GM12878 (cell line): Measurements from ENCODE around the gene CNTNAP5.

Experiments
- CTCF ChIP-seq, 3 experiments: IDR thresholded peaks in 2 of 3; conservative IDR thresholded peaks in 1 of 3; 2 replicates each; pipeline ENCODE4 v1.5.1; 2011; ENCODE audit warnings: low read depth in 3 of 3, low read length in 3 of 3, mild to moderate bottlenecking in 3 of 3, control low read depth in 2 of 3, moderate library complexity in 2 of 3, inconsistent platforms in 1 of 3, mixed read lengths in 1 of 3; ENCODE audit not compliant: control insufficient read depth in 2 of 3, insufficient read depth in 1 of 3; ENCODE audit errors: extremely low read depth in 1 of 3
- EZH2 ChIP-seq: IDR thresholded peaks from 2 replicates; pipeline ENCODE4 v1.6.1; 2012; ENCODE audit warnings: low read depth, mild to moderate bottlenecking, control low read depth, inconsistent platforms, low read length, borderline replicate concordance; ENCODE audit not compliant: control insufficient read depth
- FOXM1 ChIP-seq: IDR thresholded peaks from 2 replicates; pipeline ENCODE4 v1.6.1; 2012; ENCODE audit warnings: low read depth, mild to moderate bottlenecking, inconsistent platforms, low read length, moderate library complexity
- GABPA ChIP-seq: IDR thresholded peaks from 2 replicates; pipeline ENCODE4 v1.6.1; 2014; ENCODE audit warnings: antibody characterized with exemption, low read depth, mild to moderate bottlenecking, inconsistent platforms
- JUND ChIP-seq: IDR thresholded peaks from 2 replicates; pipeline ENCODE4 v1.6.1; 2012; ENCODE audit warnings: low read depth, mild to moderate bottlenecking, low read length, improper control_type of control experiment, moderate library complexity
- MTA3 ChIP-seq: IDR thresholded peaks from 2 replicates; pipeline ENCODE4 v1.6.1; 2012; ENCODE audit warnings: low read length, inconsistent platforms, borderline replicate concordance
- POLR2A ChIP-seq: IDR thresholded peaks from 2 replicates; pipeline ENCODE4 v1.6.1; 2011; ENCODE audit warnings: low read depth, mild to moderate bottlenecking, low read length
- SIN3A ChIP-seq: IDR thresholded peaks from 2 replicates; pipeline ENCODE4 v1.6.1; 2012; ENCODE audit warnings: low read depth, low read length, improper control_type of control experiment
- SMAD5 ChIP-seq: IDR thresholded peaks from 2 replicates; pipeline ENCODE4 v1.6.1; 2016; ENCODE audit warnings: antibody characterized with exemption, low read depth
- SMC3 ChIP-seq: IDR thresholded peaks from 2 replicates; pipeline ENCODE4 v1.6.1; 2011; ENCODE audit warnings: low read length, improper control_type of control experiment, borderline replicate concordance
- ZBTB11 ChIP-seq: fragments of 450-650 bp; formaldehyde crosslinking; IDR thresholded peaks from 2 replicates; pipeline ENCODE4 v1.5.0; 2022; ENCODE audit warnings: mild to moderate bottlenecking, missing genetic modification characterization

- TF ChIP-seq EZH2 = no peak
- no peak for TF ChIP-seq CTCF (IDR thresholded peaks at IDR 0.05 in 2 of 3, conservative IDR thresholded peaks at IDR 0.05 in 1 of 3; ENCODE audit: control insufficient read depth in 2 of 3, extremely low read depth in 1 of 3, insufficient read depth in 1 of 3, low read depth in 3 of 3, low read length in 3 of 3)
- TF ChIP-seq GABPA = no peak
- TF ChIP-seq FOXM1 = no peak
- TF ChIP-seq ZBTB11 (CRISPR knock-in tag) = no peak
- TF ChIP-seq SMC3 = no peak
- TF ChIP-seq MTA3 = no peak
- no peak for TF ChIP-seq POLR2A
- no peak for TF ChIP-seq SMAD5
- TF ChIP-seq JUND = no peak
- TF ChIP-seq SIN3A = no peak
These were observed 223.3 kb downstream of the CNTNAP5 start for GRCh38 chr2:124248386-124248785.
